Medulla oblongata (tissue), 1 donor: ENCODE results near the gene DAB2IP.

Experiments used
- DNase-seq: peaks from one replicate; pipeline ENCODE4 v3.0.0-alpha.2; 2015; ENCODE audit errors: extremely low spot score

The DAB2IP gene

DNA sequence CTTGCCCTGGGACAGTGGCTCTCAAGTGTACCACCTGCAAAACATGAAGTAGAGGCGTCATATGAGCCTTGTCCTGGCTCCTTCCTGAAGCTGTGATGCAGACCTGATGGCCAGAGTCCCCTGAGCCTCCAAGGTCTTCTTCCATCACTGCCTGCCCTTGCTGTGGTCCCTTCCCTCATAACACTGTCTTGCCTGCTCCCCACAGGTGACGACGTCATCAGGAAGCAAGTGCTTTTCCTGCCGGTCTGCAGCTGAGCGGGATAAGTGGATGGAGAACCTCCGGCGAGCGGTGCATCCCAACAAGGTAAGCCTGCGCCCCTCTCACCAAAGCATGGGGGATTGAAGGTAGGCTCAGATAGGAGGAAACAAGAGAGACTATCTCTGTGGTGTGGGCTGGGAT, 107.3 kb downstream of the DAB2IP start:
- no peak for DNase-seq

DNA sequence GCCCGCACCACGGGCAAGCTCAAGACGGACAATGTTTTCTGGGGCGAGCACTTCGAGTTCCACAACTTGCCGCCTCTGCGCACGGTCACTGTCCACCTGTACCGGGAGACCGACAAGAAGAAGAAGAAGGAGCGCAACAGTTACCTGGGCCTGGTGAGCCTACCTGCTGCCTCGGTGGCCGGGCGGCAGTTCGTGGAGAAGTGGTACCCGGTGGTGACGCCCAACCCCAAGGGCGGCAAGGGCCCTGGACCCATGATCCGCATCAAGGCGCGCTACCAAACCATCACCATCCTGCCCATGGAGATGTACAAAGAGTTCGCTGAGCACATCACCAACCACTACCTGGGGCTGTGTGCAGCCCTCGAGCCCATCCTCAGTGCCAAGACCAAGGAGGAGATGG, 108.6 kb downstream of the DAB2IP start:
- DNase-seq, result no peak

DNA sequence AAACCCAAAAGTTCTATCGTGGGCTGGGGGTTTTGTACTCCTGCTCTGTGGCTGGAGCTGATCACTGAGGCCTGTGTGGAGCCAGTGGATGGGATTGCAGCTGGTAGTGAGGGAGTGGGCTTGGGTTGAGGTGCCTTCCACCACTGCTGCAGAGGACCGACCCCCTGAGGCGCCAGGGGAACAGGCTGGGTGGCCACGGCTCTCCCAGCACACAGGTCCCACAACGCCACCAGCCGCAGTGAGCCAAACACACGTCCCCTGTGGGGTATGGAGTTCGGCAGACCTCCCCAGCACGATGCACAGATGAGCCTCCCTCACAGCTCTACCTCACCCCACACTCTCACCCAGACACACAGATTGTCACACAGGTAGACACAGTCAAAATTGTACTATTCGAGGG, 109.1 kb downstream of the DAB2IP start:
- DNase-seq, result no peak

DNA sequence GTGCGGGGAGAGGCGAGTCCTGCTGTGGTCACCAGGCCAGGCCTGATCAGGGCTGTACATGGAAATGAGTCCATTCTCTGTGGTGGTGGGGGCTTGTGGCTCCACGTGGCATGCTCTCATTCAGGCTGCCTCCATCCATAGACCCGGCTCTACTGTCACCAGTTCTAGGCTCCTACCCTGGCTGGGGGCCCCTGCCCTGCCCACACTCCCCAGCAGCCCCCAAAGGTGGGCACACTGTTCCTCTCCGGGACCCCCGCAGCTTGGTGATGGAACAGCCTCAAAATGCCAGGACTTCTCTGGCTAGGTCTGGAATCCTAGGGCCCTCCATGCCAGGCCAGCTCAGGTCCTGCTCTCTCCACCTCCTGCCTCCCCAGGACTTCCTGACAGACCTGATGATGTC, 111.7 kb downstream of the DAB2IP start:
- DNase-seq, result no peak

DNA sequence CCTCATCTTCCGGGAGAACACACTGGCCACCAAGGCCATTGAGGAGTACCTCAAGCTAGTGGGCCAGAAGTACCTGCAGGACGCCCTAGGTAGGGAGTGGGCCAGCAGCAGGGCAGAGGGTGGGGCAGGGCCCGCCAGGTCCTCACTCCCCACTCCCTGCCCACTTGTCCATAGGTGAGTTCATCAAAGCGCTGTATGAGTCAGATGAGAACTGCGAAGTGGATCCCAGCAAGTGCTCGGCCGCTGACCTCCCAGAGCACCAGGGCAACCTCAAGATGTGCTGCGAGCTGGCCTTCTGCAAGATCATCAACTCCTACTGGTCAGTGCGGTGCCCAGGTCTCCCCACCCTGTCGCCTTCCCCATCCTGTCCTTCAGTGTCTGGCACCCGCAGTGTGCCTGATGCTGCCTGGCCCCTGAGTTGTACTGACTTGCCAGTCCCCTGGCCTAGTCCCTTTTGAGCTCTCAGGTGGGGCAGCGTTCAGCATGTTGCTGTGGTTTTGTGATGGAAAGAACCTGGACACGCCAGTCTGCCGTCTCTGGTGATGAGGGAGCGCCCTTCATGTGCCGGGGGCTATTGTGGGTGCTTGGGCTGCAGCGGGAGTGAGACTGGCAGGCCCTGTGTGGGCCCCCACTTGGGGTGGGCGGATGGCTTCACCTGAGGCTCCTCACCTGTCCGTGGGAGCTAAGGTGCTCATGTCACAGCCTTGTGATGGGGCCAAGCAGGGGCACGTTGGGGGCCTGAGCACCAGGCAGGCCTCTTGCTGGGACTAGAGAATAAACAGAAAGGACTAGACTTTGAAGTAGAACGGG, 112.3 kb downstream of the DAB2IP start:
- no peak for DNase-seq

DNA sequence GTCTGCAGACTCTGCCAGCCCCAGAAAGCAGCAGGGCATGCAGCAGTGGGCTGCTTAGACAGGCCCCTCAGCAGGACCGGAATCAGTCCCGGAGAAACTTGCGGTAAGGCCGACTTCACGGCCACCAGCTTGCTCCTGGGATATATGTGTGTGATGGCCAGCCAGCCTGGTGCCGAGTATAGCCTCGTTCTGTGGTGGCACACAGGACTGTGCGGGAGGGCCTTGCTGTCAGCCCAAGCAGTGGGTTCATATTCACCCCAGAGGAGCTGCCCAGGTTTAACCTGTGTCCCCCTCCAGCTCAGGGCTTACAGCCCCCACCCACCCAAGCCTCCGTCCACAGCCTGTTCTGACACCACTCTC, 112.9 kb downstream of the DAB2IP start:
- no peak for DNase-seq

DNA sequence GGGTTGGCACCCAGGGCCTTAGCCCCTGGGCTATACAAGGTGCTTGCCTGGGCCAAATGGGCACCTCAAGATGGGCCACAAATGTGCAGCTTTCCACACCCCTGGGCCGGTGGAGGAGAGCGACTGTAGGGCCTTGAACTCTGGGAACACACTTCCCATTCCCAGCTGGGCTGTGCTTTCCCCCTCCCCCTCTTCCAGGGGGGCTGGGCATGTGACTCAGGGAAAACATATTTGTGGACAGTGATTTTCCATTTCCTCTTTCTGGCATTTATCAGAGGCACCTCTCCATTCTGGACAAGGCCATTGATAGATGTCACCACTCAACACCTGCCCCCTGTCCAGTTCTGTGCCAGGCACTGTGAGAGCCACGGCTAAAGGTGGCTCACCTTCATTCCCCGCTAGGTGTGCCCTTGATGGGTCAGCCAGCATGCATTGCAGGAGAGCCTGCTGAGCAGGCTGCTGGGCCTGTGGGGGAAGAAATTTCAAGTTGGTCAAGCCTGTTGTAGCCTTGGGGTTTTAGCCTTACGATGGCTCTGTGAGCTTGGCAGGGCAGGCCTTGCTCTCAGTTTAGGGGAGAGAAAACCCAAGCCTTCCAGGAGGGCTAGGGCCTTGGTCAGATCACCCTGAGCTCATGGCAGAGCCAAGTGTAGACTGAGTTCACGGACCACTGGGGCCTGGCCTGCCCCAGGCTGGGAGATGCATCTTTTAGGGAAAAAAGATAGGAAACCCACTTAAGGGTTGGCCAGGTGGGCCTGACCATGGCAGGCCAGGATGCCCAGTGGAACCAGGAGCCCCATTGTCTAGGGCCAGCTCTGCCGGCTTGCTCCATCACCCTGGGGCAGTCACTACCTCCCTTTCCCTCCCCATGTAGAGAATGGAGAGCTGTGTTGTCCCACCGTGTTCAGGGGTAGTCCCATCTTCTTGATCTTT, 113.9 kb downstream of the DAB2IP start:
- no peak for DNase-seq

DNA sequence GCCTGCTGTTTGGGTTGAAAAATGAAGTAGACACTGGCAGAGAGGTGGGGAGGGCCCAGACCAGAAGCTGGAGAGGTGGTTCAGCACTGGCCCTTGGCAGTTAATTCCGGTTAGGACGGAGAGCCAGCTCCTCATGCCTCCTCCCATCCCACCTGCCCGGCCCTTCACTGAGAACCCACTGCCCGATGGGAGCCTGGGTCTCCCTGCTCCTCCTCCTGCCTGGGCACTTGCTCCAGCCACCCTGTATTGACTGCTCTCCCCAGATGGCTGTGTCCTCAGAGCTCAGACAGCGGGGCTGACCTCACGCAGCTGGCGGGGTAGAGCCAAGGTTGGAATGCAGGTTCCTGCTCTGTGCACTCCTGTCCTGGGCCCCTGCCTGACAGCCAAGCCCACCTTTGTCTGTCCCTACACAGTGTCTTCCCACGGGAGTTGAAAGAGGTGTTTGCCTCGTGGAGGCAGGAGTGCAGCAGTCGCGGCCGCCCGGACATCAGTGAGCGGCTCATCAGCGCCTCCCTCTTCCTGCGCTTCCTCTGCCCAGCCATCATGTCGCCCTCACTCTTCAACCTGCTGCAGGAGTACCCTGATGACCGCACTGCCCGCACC, 114.7 kb downstream of the DAB2IP start:
- DNase-seq, result no peak

DNA sequence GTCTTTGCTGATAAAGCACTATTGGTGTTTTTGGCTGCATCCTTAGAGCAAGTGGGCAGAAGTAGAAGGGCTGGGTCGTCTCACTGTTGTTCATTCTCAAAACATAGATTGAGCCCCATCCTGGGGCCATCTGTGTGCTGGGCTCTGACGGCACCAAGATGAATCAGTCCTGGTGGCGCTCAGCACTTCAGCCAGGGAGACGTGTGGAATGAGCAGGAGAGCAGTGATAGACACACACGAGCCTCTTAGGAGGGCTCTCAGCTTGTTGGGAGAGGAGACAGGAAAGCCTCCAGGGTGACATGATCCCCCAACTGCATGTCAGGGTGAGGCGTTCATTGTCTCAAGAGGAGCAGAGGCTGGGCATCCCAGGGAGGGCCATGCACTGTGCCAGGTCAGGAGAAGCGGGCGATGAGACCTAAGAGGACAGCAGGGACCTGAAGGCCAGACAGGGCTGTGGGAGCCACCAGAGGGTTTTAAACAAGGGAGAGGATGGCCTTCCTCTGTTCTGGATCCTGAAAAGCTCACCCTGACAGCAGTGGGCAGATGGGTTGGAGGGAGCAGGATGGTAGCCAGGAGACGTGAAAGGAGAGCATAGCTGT, 115.8 kb downstream of the DAB2IP start:
- DNase-seq, result no peak

DNA sequence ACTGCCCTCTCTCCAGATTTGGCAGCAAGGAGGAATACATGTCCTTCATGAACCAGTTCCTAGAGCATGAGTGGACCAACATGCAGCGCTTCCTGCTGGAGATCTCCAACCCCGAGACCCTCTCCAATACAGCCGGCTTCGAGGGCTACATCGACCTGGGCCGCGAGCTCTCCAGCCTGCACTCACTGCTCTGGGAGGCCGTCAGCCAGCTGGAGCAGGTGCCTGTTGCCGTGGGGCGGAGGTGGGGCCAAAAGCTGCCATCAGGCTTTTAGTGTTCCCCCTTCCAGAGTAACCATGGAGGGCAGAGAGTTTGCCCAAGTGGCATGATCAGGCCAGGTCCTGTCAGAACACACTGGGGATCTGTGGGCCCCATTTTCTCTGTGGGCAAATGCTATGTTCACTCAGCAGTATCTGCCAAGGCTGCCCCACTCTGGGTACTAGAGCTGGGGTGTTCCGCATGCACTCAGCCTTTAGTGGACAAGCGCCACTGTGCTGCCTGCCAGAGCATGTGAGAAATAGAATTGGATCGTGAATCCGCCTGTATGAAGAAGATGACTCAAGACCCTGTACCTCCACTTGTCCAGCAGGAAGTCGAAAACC, 117.1 kb downstream of the DAB2IP start:
- DNase-seq, result no peak

DNA sequence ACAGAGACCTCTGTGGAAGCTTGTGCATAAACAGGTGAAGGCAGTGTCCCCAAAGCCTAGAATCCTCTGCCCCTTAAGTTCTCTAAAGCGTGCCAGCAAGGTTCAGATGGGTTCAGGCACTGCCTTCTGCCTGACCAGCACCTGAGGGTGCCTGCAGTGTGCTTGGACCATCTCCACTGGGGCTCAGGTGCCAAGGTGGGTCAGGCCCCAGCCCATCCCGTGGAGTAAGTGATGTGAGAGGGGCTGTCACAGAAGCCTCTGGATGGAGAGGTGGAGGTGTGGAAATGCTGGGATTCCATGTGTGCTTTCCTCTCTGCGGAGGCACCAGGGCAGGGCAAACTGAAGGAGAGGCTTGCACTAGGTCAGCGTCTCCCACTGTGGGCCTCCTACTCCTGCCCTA, 118.5 kb downstream of the DAB2IP start:
- no peak for DNase-seq

DNA sequence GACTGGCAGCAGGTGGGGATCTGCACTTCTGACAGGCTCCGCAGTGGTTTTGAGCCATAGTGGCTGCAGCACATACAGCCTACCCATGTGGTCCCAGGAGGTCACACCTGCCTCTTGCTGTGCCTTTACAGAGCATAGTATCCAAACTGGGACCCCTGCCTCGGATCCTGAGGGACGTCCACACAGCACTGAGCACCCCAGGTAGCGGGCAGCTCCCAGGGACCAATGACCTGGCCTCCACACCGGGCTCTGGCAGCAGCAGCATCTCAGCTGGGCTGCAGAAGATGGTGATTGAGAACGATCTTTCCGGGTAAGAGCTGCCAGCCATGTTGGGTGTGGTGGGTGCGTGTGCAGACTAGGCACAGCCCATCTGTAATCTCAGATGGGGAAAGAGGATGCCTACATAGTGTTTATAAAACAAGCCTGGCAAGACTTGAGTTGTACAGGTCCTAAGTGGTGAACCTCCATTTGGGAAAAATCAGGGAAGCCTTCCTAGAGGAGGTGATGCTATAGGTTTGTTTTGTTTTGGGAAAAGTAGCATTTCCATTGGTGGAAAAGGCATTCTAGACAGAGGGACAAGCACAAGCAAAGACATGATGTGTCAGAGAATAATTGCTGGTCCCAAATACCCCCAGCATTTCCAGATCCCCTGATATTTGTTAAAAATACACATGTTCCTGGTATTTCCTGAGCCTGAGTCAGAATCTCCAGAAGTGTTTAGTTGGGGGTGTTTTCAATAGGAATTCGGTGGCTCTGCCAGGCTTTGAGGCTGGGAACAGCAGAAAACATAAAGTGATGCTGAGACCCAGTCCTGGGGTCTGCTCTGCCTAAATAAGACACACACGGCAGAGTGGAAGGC, 119.2 kb downstream of the DAB2IP start:
- no peak for DNase-seq

DNA sequence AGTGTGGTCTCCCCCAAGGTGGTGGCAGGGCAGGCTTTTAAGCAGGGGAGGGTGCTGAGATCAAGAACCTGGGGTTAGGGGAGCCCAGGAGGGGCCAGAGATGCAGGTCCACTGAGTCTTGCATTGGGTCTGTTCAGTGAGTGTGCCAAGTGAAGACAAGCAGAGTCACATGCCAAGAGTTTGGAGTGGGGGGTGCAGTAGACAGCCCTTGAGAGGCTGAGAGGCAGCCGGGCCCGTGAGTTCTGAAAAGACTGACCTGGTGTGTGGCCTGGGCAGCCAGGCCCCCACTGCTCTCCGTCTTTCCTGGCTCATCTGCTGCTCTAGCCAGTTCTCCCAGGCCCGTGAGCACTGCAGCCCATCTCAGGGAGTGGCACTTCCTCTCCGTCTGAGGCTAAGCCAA, 120.0 kb downstream of the DAB2IP start:
- DNase-seq, result no peak

DNA sequence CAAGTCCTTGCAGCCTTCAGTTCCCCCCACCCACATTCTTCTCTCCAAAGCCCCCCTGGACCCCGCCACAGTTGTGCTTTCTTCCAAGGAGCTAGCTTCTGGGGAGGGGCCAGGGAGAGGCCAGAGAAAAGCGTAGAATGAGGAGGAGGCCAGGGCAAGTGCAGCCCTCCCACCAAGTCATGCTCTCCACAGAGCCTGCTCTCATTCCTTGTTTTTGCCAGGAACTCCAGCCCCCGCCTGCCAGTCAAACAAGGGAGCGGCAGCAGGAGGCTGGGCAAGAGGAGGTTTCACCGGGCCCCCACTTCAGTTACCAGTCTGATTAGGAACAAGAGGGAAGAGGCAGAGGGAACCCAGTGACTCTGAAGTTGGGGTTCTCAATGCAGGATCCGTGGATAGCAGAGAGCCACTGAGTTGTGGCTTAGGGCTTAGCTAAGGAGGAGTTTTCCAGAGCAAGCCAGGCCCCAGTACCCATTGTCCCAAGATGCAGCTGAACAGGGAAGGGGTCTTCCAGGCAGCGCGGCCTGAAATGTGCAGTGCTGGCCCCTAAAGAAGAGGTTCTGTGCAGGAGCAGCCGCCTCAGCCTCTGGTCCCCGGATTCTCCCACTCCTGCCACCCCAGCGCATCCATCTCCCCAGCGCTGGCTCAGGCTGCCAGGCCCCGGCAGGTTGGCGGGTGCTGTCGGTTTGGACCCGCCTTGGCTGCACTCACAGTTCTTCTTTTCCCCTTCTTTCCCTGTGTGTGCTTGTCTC, 120.6 kb downstream of the DAB2IP start:
- DNase-seq, result no peak

DNA sequence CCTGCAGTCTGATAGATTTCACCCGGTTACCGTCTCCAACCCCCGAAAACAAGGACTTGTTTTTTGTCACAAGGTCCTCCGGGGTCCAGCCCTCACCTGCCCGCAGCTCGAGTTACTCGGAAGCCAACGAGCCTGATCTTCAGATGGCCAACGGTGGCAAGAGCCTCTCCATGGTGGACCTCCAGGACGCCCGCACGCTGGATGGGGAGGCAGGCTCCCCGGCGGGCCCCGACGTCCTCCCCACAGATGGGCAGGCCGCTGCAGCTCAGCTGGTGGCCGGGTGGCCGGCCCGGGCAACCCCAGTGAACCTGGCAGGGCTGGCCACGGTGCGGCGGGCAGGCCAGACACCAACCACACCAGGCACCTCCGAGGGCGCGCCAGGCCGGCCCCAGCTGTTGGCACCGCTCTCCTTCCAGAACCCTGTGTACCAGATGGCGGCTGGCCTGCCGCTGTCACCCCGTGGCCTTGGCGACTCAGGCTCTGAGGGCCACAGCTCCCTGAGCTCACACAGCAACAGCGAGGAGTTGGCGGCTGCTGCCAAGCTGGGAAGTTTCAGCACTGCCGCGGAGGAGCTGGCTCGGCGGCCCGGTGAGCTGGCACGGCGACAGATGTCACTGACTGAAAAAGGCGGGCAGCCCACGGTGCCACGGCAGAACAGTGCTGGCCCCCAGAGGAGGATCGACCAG, 121.3 kb downstream of the DAB2IP start:
- DNase-seq, result peak; percentile 65

DNA sequence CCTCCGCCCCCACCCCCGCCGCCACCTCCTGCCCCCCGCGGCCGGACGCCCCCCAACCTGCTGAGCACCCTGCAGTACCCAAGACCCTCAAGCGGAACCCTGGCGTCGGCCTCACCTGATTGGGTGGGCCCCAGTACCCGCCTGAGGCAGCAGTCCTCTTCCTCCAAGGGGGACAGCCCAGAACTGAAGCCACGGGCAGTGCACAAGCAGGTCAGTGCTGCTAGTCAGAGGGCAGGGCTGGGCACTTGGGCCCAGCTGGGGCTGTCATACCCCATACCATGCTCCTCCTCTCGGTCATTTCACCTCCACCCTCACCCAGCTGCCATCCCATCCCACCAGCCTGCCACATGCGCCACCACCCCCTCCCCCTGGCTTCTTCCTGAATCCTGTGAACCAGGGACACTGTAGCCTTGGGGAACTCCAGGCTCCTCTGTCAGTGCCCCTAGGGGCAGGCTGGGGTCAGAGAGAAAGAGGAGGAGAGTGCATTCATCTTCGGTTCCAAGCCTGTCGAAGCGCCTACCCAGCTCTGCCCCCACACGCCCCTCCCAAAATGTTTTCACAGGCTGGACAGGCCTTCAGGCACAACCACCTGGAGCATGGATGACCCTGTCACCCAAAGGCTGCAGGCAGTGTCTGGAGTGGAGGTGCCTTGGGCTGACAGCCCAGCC, 122.0 kb downstream of the DAB2IP start:
- DNase-seq, result no peak

DNA sequence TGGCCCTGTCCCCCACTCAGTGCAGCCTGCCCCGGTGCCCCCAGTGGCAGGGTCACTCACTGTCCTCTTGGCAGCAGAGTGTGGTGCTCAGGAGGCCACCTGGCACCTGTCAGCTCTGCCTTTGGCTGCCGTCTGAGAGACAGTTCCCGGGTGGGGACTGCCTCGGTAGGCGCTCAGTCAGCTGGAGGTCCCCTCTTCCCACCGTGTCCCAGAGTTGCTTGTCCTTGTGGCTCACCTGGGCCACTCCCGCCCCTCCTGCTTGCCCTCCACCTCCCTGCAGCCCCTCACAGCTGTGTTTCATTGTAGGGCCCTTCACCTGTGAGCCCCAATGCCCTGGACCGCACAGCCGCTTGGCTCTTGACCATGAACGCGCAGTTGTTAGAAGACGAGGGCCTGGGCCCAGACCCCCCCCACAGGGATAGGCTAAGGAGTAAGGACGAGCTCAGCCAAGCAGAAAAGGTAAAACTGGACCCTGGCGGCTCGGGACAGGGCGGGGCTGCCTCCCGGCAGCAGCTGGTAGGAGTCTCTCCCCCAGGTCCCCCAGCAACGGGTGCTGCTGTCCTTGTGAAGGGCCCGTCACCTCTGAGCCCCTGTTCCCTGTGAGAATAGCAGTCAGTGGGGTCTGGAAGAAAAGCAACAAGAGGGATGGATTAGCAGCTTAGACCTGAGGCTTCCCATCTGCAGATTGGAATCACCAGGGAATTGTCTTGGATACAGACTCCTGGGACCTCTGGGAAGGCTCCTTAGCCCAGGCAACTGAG, 122.7 kb downstream of the DAB2IP start:
- DNase-seq, result no peak
